Brain microvascular endothelial cell (primary cell): ENCODE data around the gene NWD2.

Experiments used
- DNase-seq: peaks from one replicate; pipeline ENCODE4 v3.0.0-alpha.2; 2020
- H3K27ac ChIP-seq: fragments of 250-450 bp; sonication (Bioruptor Pico); 2 replicates; pipeline ENCODE4 v1.5.1; 2020; ENCODE audit warnings: mild to moderate bottlenecking, moderate library complexity
- H3K27me3 ChIP-seq: fragments of 250-450 bp; sonication (Bioruptor Pico); replicated peaks from 2 replicates; pipeline ENCODE4 v1.5.1; 2020; ENCODE audit warnings: mild to moderate bottlenecking
- H3K36me3 ChIP-seq: fragments of 250-450 bp; sonication (Bioruptor Pico); replicated peaks from 2 replicates; pipeline ENCODE4 v1.5.1; 2020; ENCODE audit warnings: mild to moderate bottlenecking
- H3K4me3 ChIP-seq: 2 replicates; pipeline ENCODE4 v1.5.1; 2011; ENCODE audit warnings: low read depth, mild to moderate bottlenecking, control low read depth, low read length, moderate library complexity
- CTCF ChIP-seq: IDR thresholded peaks from 2 replicates; pipeline ENCODE4 v1.5.1; 2011; ENCODE audit warnings: low read depth, mild to moderate bottlenecking, moderate library complexity, low read length, control low read depth, inconsistent platforms; ENCODE audit errors: missing control alignments
- in situ Hi-C: cut with HindIII; loops from 2 replicates; pipeline ENCODE4 v1.10.0; 2017; ENCODE audit warnings: low sequenced_read_pairs, low pct_ligation_motif_present

The NWD2 gene

GRCh38 chr4:37422638-37423037 lies 178.1 kb downstream of the NWD2 start:
- no peak for TF ChIP-seq CTCF
- no peak for DNase-seq
- in situ Hi-C loops: no loop called here
- H3K27me3 ChIP-seq: no peaks in the 10 kb centered on the region
- no peak overlapping the region for H3K27ac ChIP-seq
- no peaks in the 10 kb centered on the region for H3K36me3 ChIP-seq
- no peak overlapping the region for H3K4me3 ChIP-seq

- Histone ChIP-seq H3K27me3 (no peaks in the 10 kb centered on the region), H3K36me3 (no peaks in the 10 kb centered on the region), H3K4me3 (no peak overlapping the region), H3K27ac (no peak overlapping the region)
- in situ Hi-C loops: no loop called here
- no peak for TF ChIP-seq CTCF
- DNase-seq: no peak
Observed at GRCh38 chr4:37423310-37423709, 178.8 kb downstream of the NWD2 start.

GRCh38 chr4:37424753-37425152 lies 180.2 kb downstream of the NWD2 start:
- DNase-seq: no peak
- no peaks in the 10 kb centered on the region for H3K36me3 ChIP-seq
- in situ Hi-C loops: no loop called here
- H3K27ac ChIP-seq: no peak overlapping the region
- H3K4me3 ChIP-seq: no peak overlapping the region
- no peak for TF ChIP-seq CTCF
- H3K27me3 ChIP-seq: no peaks in the 10 kb centered on the region

- in situ Hi-C loops: no loop called here
- Histone ChIP-seq H3K27me3 (no peaks in the 10 kb centered on the region), H3K4me3 (no peak overlapping the region), H3K27ac (no peak overlapping the region), H3K36me3 (no peaks in the 10 kb centered on the region)
- DNase-seq: no peak
- no peak for TF ChIP-seq CTCF
Observed at GRCh38 chr4:37425857-37426256, 181.3 kb downstream of the NWD2 start.

- no peak for TF ChIP-seq CTCF
- H3K27ac ChIP-seq: no peak overlapping the region
- in situ Hi-C loops: no loop called here
- no peaks in the 10 kb centered on the region for H3K27me3 ChIP-seq
- no peak overlapping the region for H3K4me3 ChIP-seq
- DNase-seq: no peak
- no peaks in the 10 kb centered on the region for H3K36me3 ChIP-seq
Observed at GRCh38 chr4:37427193-37427592, 182.7 kb downstream of the NWD2 start.

GRCh38 chr4:37429906-37430305 lies 185.4 kb downstream of the NWD2 start:
- no peaks in the 10 kb centered on the region for H3K36me3 ChIP-seq
- H3K27ac ChIP-seq: no peak overlapping the region
- in situ Hi-C loops: no loop called here
- H3K27me3 ChIP-seq: no peaks in the 10 kb centered on the region
- no peak for DNase-seq
- no peak overlapping the region for H3K4me3 ChIP-seq
- TF ChIP-seq CTCF: no peak
